Measurements from ENCODE around the gene FGD6. TPM values are rescaled to one million over a fixed set of nuclear protein-coding genes. Genes with fewer than 3 reads are reported as not detected.

Gene FGD6
- total RNA-seq, 2 experiments from 2014 or later, result 0.78 to 1.1 TPM

DNA sequence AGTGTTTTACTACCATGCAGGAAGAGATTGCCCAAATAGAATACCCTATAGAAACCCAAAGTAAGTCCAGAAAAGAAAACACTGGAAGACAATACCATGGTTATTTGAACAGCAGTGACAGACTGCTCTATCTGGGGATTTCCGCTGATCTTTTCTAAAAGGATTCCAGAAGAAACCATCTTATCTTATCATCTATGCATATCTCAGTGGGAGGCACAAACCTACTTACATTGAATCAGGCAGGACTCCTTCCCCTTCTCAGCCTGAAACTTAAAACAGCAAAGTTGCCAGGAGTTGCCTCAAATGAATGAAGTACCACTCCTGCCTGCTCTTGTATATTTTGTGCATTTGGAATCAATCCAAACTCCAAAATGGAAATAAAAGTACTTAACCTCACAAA lies 87.2 kb downstream of the FGD6 start:
- Mint-ChIP-seq H3K4me3 (no peak overlapping the region), H3K9me3 (no peaks in the 10 kb centered on the region), H3K27ac (no peak overlapping the region), H3K27me3 (no peaks in the 10 kb centered on the region), H3K4me1 (ENCODE audit: low read depth) (no peaks in the 10 kb centered on the region), H3K36me3 (no peaks in the 10 kb centered on the region)
- POLR2A ChIA-PET, result no interaction called here
- no peak for DNase-seq
- CTCF ChIA-PET, result no interaction called here
- intact Hi-C loops (cut with micrococcal nuclease), result no loop called here

GRCh38 chr12:95129115-95129514 lies 88.2 kb downstream of the FGD6 start:
- ChIA-PET POLR2A (no interaction called here), CTCF (interaction anchor here (1.5 kb wide), 1 partner anchor 12 kb away, joined by 5 read pairs; no protein-coding TSS in a partner anchor)
- Mint-ChIP-seq H3K4me3 (no peak overlapping the region), H3K36me3 (no peaks in the 10 kb centered on the region), H3K27ac (no peak overlapping the region), H3K27me3 (no peaks in the 10 kb centered on the region), H3K9me3 (no peaks in the 10 kb centered on the region), H3K4me1 (ENCODE audit: low read depth) (no peaks in the 10 kb centered on the region)
- DNase-seq, result no peak
- intact Hi-C loops (cut with micrococcal nuclease), result no loop called here

GRCh38 chr12:95126736-95127135 lies 90.5 kb downstream of the FGD6 start:
- H3K27me3 Mint-ChIP-seq, result no peaks in the 10 kb centered on the region
- intact Hi-C loops (cut with micrococcal nuclease), result no loop called here
- H3K4me1 Mint-ChIP-seq (ENCODE audit: low read depth), result no peaks in the 10 kb centered on the region
- no peaks in the 10 kb centered on the region for H3K36me3 Mint-ChIP-seq
- ChIA-PET POLR2A (no interaction called here), CTCF (interaction anchor here (1.0 kb wide), 1 partner anchor 9 kb away, joined by 5 read pairs; no protein-coding TSS in a partner anchor)
- no peak overlapping the region for H3K27ac Mint-ChIP-seq
- H3K4me3 Mint-ChIP-seq, result no peak overlapping the region
- DNase-seq, result no peak
- no peaks in the 10 kb centered on the region for H3K9me3 Mint-ChIP-seq

GRCh38 chr12:95126076-95126475 lies 91.2 kb downstream of the FGD6 start:
- ChIA-PET POLR2A (no interaction called here), CTCF (interaction anchor here (1.0 kb wide), 1 partner anchor 9 kb away, joined by 5 read pairs; no protein-coding TSS in a partner anchor)
- Mint-ChIP-seq H3K4me1 (ENCODE audit: low read depth) (no peaks in the 10 kb centered on the region), H3K27me3 (no peaks in the 10 kb centered on the region), H3K36me3 (no peaks in the 10 kb centered on the region), H3K9me3 (no peaks in the 10 kb centered on the region), H3K4me3 (no peak overlapping the region), H3K27ac (no peak overlapping the region)
- intact Hi-C loops (cut with micrococcal nuclease), result no loop called here
- no peak for DNase-seq

DNA sequence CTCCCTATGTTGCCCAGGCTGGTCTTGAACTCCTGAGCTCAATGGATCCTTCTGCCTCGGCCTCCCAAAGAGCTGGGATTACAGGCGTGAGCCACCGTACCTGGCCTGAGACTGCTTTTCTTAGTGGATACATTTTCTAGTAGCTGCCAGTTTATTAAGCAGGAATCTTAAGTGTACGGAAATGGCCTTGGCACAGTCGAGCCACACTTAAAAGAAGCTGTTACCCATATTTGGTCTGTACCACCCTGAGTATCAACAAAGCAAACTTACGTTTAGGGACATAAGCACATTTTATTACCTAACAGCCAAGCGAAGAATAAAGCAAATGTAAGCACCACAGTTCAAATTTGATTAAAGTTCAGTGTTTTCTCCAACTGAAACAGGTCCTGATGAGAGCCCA lies 93.2 kb downstream of the FGD6 start:
- CTCF ChIA-PET, result no interaction called here
- H3K27me3 Mint-ChIP-seq, result no peaks in the 10 kb centered on the region
- no peaks in the 10 kb centered on the region for H3K4me1 Mint-ChIP-seq (ENCODE audit: low read depth)
- no peaks in the 10 kb centered on the region for H3K9me3 Mint-ChIP-seq
- no peak overlapping the region for H3K27ac Mint-ChIP-seq
- H3K4me3 Mint-ChIP-seq, result no peak overlapping the region
- no peak for DNase-seq
- intact Hi-C loops (cut with micrococcal nuclease), result no loop called here
- H3K36me3 Mint-ChIP-seq, result no peaks in the 10 kb centered on the region
- POLR2A ChIA-PET, result interaction anchor here (0.7 kb wide), 1 partner anchor 16 kb away, joined by 4 read pairs; no protein-coding TSS in a partner anchor

DNA sequence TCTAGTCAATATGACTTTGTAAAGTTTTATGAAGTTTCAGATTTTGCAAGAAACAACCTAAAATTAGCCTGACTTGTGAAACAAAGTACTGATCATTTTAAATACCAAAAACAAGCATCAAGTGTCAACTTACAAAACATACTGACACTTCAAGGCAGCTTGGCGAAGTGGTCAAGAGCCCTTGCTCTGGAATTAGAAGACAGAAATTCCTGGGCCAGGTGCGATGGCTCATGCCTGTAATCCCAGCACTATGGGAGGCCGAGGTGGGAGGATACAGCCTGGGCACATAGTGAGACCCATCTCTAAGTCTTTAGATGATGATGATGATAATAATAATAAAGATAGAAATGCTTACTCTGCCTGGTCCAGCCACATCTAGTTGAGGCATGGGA lies 98.5 kb downstream of the FGD6 start:
- no peaks in the 10 kb centered on the region for H3K27me3 Mint-ChIP-seq
- intact Hi-C loops (cut with micrococcal nuclease), result loop anchor here (5.0 kb wide), 1 partner anchor 354 kb away; the partner anchor contains the start of gene METAP2
- H3K36me3 Mint-ChIP-seq, result no peaks in the 10 kb centered on the region
- ChIA-PET POLR2A (no interaction called here), CTCF (interaction anchor here (1.5 to 5.2 kb wide), 2 partner anchors 216 to 415 kb away, joined by 5 to 81 read pairs; no protein-coding TSS in a partner anchor)
- H3K27ac Mint-ChIP-seq, result no peak overlapping the region
- H3K4me1 Mint-ChIP-seq (ENCODE audit: low read depth), result peaks cover 5% of the 10 kb centered on the region
- H3K4me3 Mint-ChIP-seq, result no peak overlapping the region
- H3K9me3 Mint-ChIP-seq, result no peaks in the 10 kb centered on the region
- DNase-seq, result no peak

DNA sequence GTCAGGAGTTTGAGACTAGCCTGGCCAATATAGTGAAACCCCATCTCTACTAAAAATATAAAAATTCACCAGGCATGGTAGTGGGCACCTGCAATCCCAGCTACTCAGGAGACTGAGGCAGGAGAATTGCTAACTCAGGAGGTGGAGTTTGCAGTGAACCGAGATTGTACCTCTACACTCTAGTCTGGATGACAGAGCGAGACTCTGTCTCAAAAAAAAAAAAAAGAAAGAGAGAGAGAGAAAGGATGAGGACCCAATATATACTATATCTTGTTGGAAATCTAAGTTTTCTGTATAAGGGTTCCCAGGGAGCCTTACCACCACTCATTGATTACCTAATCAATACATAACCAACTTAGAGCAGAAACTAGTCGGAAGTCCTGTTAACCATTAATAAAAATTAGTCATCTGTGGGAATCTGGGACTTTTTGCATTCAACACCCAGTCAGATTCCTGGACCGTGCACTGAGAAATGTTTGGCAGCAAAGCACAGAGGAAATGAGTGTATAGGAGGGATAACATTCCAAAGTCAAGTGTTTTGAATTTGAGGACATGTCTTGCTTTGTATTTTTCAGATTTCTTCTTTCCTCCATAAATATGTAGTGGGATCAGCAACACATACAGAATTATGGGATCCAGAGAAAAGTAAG lies 99.0 kb downstream of the FGD6 start:
- H3K27me3 Mint-ChIP-seq, result no peaks in the 10 kb centered on the region
- peaks cover 5% of the 10 kb centered on the region for H3K4me1 Mint-ChIP-seq (ENCODE audit: low read depth)
- CTCF ChIA-PET, result interaction anchor here (1.7 to 5.2 kb wide), 5 partner anchors 16 to 420 kb away, joined by 4 to 81 read pairs (median 19); partner anchors contain the start of genes FGD6, METAP2 and VEZT
- H3K36me3 Mint-ChIP-seq, result no peaks in the 10 kb centered on the region
- no peak for DNase-seq
- intact Hi-C loops (cut with micrococcal nuclease), result loop anchor here (5.0 kb wide), 1 partner anchor 354 kb away; the partner anchor contains the start of gene METAP2
- POLR2A ChIA-PET, result no interaction called here
- H3K9me3 Mint-ChIP-seq, result no peaks in the 10 kb centered on the region
- no peak overlapping the region for H3K27ac Mint-ChIP-seq
- H3K4me3 Mint-ChIP-seq, result no peak overlapping the region

DNA sequence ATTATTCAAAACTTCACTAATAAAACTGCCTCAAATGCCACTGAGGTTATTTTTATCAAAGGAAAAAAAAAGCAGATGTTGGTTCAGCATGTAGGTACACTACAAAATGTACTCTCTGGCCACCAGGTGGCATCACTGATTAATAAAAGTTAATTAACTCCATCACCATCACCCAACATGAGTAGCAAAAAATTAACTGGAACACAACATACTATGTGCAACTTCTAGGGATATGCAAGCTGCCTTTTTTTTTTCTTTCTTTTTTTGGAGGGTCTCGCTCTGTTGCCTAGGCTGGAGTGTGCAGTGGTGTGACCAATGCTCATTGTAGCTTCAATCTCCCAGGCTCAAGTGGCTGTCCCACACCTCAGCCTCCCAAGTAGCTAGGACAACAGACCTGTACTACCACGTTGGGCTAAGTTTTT lies 100.1 kb downstream of the FGD6 start:
- H3K36me3 Mint-ChIP-seq, result no peaks in the 10 kb centered on the region
- ChIA-PET POLR2A (interaction anchor here (1.3 kb wide), 1 partner anchor 417 kb away, joined by 4 read pairs; no protein-coding TSS in a partner anchor), CTCF (interaction anchor here (0.6 to 5.2 kb wide), 22 partner anchors 9 to 881 kb away, joined by 3 to 81 read pairs (median 4); partner anchors contain the start of genes FGD6, METAP2, NR2C1 and VEZT)
- intact Hi-C loops (cut with micrococcal nuclease), result loop anchor here (1.0 to 5.0 kb wide), 4 partner anchors 100 to 417 kb away; partner anchors contain the start of genes FGD6, METAP2 and VEZT
- no peaks in the 10 kb centered on the region for H3K9me3 Mint-ChIP-seq
- H3K4me1 Mint-ChIP-seq (ENCODE audit: low read depth), result peaks cover 5% of the 10 kb centered on the region
- no peaks in the 10 kb centered on the region for H3K27me3 Mint-ChIP-seq
- no peak overlapping the region for H3K4me3 Mint-ChIP-seq
- peak; percentile 53 for DNase-seq
- H3K27ac Mint-ChIP-seq, result no peak overlapping the region

DNA sequence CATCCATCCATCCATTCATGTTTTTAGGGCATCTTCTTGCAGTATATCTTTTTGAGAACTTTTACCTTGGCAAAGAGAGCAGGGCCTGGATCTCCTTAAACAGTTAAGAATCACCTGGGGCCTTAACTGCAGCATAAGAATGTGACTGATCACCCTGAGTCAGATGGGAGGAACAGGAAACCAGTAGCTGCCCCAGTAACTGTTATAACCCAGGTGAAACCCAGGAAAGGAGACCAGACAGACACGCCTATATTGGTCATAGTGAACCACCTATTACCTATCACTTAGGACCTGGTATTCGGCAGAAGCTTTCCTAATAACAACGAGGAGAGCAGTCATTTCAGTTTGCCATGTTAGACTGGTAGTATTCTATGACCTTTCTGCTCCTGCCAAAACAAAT lies 100.5 kb downstream of the FGD6 start:
- no peaks in the 10 kb centered on the region for H3K9me3 Mint-ChIP-seq
- intact Hi-C loops (cut with micrococcal nuclease), result loop anchor here (1.0 to 5.0 kb wide), 4 partner anchors 101 to 418 kb away; partner anchors contain the start of genes FGD6, METAP2 and VEZT
- peak; percentile 14 for DNase-seq
- H3K4me3 Mint-ChIP-seq, result no peak overlapping the region
- peaks cover 5% of the 10 kb centered on the region for H3K4me1 Mint-ChIP-seq (ENCODE audit: low read depth)
- POLR2A ChIA-PET, result interaction anchor here (1.3 kb wide), 1 partner anchor 418 kb away, joined by 4 read pairs; no protein-coding TSS in a partner anchor
- H3K27me3 Mint-ChIP-seq, result no peaks in the 10 kb centered on the region
- no peaks in the 10 kb centered on the region for H3K36me3 Mint-ChIP-seq
- no peak overlapping the region for H3K27ac Mint-ChIP-seq
- CTCF ChIA-PET, result interaction anchor here (0.6 to 5.2 kb wide), 19 partner anchors 12 to 882 kb away, joined by 3 to 81 read pairs (median 4); partner anchors contain the start of genes FGD6, METAP2, NR2C1 and VEZT

- POLR2A ChIA-PET, result interaction anchor here (1.3 kb wide), 1 partner anchor 418 kb away, joined by 4 read pairs; no protein-coding TSS in a partner anchor
- DNase-seq, result no peak
- CTCF ChIA-PET, result interaction anchor here (0.6 to 5.2 kb wide), 14 partner anchors 12 to 422 kb away, joined by 3 to 81 read pairs (median 4); partner anchors contain the start of genes FGD6, METAP2 and VEZT
- Mint-ChIP-seq H3K4me3 (no peak overlapping the region), H3K27ac (no peak overlapping the region), H3K27me3 (no peaks in the 10 kb centered on the region), H3K9me3 (no peaks in the 10 kb centered on the region), H3K4me1 (ENCODE audit: low read depth) (peaks cover 5% of the 10 kb centered on the region), H3K36me3 (no peaks in the 10 kb centered on the region)
- intact Hi-C loops (cut with micrococcal nuclease), result loop anchor here (5.0 kb wide), 1 partner anchor 356 kb away; the partner anchor contains the start of gene METAP2
Observed at GRCh38 chr12:95116341-95116740, 100.9 kb downstream of the FGD6 start.

GRCh38 chr12:95115641-95116040 lies 101.6 kb downstream of the FGD6 start:
- Mint-ChIP-seq H3K27ac (no peak overlapping the region), H3K36me3 (no peaks in the 10 kb centered on the region), H3K9me3 (no peaks in the 10 kb centered on the region), H3K27me3 (no peaks in the 10 kb centered on the region), H3K4me1 (ENCODE audit: low read depth) (peaks cover 5% of the 10 kb centered on the region), H3K4me3 (no peak overlapping the region)
- no peak for DNase-seq
- intact Hi-C loops (cut with micrococcal nuclease), result loop anchor here (1.0 to 5.0 kb wide), 2 partner anchors 12 to 357 kb away; partner anchors contain the start of gene METAP2
- ChIA-PET CTCF (interaction anchor here (1.3 to 5.2 kb wide), 4 partner anchors 11 to 418 kb away, joined by 3 to 81 read pairs (median 16); partner anchors contain the start of genes FGD6, METAP2 and VEZT), POLR2A (no interaction called here)

- ChIA-PET POLR2A (no interaction called here), CTCF (interaction anchor here (0.7 kb wide), 1 partner anchor 103 kb away, joined by 3 read pairs; the partner anchor contains the start of genes FGD6 and VEZT)
- Mint-ChIP-seq H3K27ac (no peak overlapping the region), H3K27me3 (no peaks in the 10 kb centered on the region), H3K9me3 (no peaks in the 10 kb centered on the region), H3K4me3 (no peak overlapping the region), H3K36me3 (no peaks in the 10 kb centered on the region), H3K4me1 (ENCODE audit: low read depth) (peaks cover 5% of the 10 kb centered on the region)
- peak; percentile 14 for DNase-seq
- intact Hi-C loops (cut with micrococcal nuclease), result loop anchor here (1.0 to 5.0 kb wide), 2 partner anchors 12 to 357 kb away; partner anchors contain the start of gene METAP2
Observed at GRCh38 chr12:95114766-95115405, 102.4 kb downstream of the FGD6 start.

Measured in activated CD4-positive, alpha-beta memory T cell treated with anti-CD3 and anti-CD28 coated beads for 36 hours (primary cell).